CD14-positive monocyte (primary cell): Measurements from ENCODE around the gene YWHAQ. TPM values are rescaled to one million over a fixed set of nuclear protein-coding genes. Genes with fewer than 3 reads are reported as not detected.
A peak's percentile ranks its signal among the peaks of the same experiment; 100 is the strongest.

Experiments used
- DNase-seq, 3 donors: peaks; one replicate each; pipeline ENCODE4 v3.0.0-alpha.2; 2011 to 2022
- H2AFZ ChIP-seq: 2 replicates; pipeline ENCODE4 v1.6.0; 2012; ENCODE audit warnings: mild to moderate bottlenecking, low read depth, low read length, inconsistent platforms; ENCODE audit not compliant: insufficient read depth, poor library complexity, severe bottlenecking
- H3K27ac ChIP-seq, 2 donors: 1 replicate in 1 of 2; 2 replicates in 1 of 2; pipeline ENCODE4 v1.5.1; 2012 to 2013; ENCODE audit warnings: low read length in 2 of 2, control low read depth in 1 of 2, inconsistent platforms in 1 of 2, low read depth in 1 of 2, mild to moderate bottlenecking in 1 of 2
- H3K27me3 ChIP-seq, 2 donors: one replicate each; pipeline versions ENCODE4 v1.6.0 to v1.6.1; 2011 to 2013; ENCODE audit warnings: low read length in 2 of 2; ENCODE audit not compliant: control insufficient read depth in 2 of 2, insufficient read depth in 2 of 2
- H3K36me3 ChIP-seq, 2 donors: replicated peaks in 1 of 2; 1 replicate in 1 of 2; 2 replicates in 1 of 2; pipeline versions ENCODE4 v1.5.1 to v1.6.1; 2012 to 2013; ENCODE audit warnings: low read length in 2 of 2, control low read depth in 1 of 2, inconsistent platforms in 1 of 2, mild to moderate bottlenecking in 1 of 2; ENCODE audit not compliant: insufficient read depth in 2 of 2, control insufficient read depth in 1 of 2
- H3K4me1 ChIP-seq, 2 donors: 1 replicate in 1 of 2; 2 replicates in 1 of 2; pipeline versions ENCODE4 v1.5.1 to v1.6.1; 2012 to 2013; ENCODE audit warnings: low read length in 2 of 2, control low read depth in 1 of 2, inconsistent platforms in 1 of 2, mild to moderate bottlenecking in 1 of 2, moderate library complexity in 1 of 2; ENCODE audit not compliant: insufficient read depth in 2 of 2, control insufficient read depth in 1 of 2
- H3K4me2 ChIP-seq: replicated peaks from 2 replicates; pipeline ENCODE3; 2012; ENCODE audit warnings: low read length, moderate library complexity, mild to moderate bottlenecking; ENCODE audit not compliant: poor library complexity, severe bottlenecking; ENCODE audit errors: extremely low read depth
- H3K4me3 ChIP-seq, 3 experiments: fragments of 200-600 bp in 1 of 3; sonication (generic) in 1 of 3; replicated peaks in 1 of 3; 1 replicate in 2 of 3; 2 replicates in 1 of 3; pipeline ENCODE4 v1.5.1; 2011 to 2013; ENCODE audit warnings: low read length in 3 of 3, mild to moderate bottlenecking in 3 of 3, control low read depth in 2 of 3, low read depth in 2 of 3, inconsistent platforms in 1 of 3, moderate library complexity in 1 of 3
- H3K79me2 ChIP-seq: 2 replicates; pipeline ENCODE4 v1.6.0; 2012; ENCODE audit warnings: mild to moderate bottlenecking, control low read depth, inconsistent platforms, low read length, moderate library complexity; ENCODE audit not compliant: insufficient read depth
- H3K9ac ChIP-seq: 2 replicates; pipeline ENCODE4 v1.6.0; 2017; ENCODE audit warnings: low read length, mild to moderate bottlenecking; ENCODE audit not compliant: insufficient read depth, poor library complexity, severe bottlenecking
- H3K9me3 ChIP-seq, 2 donors: replicated peaks in 1 of 2; 1 replicate in 1 of 2; 2 replicates in 1 of 2; pipeline versions ENCODE4 v1.5.1 to v1.6.1; 2012 to 2013; ENCODE audit warnings: low read length in 2 of 2, control low read depth in 1 of 2; ENCODE audit not compliant: control insufficient read depth in 1 of 2, insufficient read depth in 1 of 2
- H4K20me1 ChIP-seq: 2 replicates; pipeline ENCODE4 v1.6.0; 2012; ENCODE audit warnings: mild to moderate bottlenecking, low read length, control low read depth, moderate library complexity; ENCODE audit not compliant: insufficient read depth
- H3K27ac Mint-ChIP-seq, 7 donors: one replicate each; pipeline ENCODE4 v1.8.0; 2020; ENCODE audit warnings: mild to moderate bottlenecking in 7 of 7, mixed read lengths in 7 of 7, moderate library complexity in 6 of 7, inconsistent platforms in 2 of 7
- H3K27me3 Mint-ChIP-seq, 3 donors: one replicate each; pipeline ENCODE4 v1.8.0; 2021 to 2022; ENCODE audit warnings: low read depth in 3 of 3, mild to moderate bottlenecking in 3 of 3, mixed read lengths in 3 of 3, moderate library complexity in 3 of 3, inconsistent platforms in 1 of 3
- H3K36me3 Mint-ChIP-seq, 2 donors: one replicate each; pipeline ENCODE4 v1.8.0; 2020; ENCODE audit warnings: mixed read lengths in 2 of 2, inconsistent platforms in 1 of 2, mild to moderate bottlenecking in 1 of 2
- H3K4me1 Mint-ChIP-seq: one replicate; pipeline ENCODE4 v1.8.0; 2020; ENCODE audit warnings: mild to moderate bottlenecking, mixed read lengths
- H3K4me3 Mint-ChIP-seq, 2 donors: one replicate each; pipeline ENCODE4 v1.8.0; 2020; ENCODE audit warnings: mild to moderate bottlenecking in 2 of 2, mixed read lengths in 2 of 2, moderate library complexity in 1 of 2
- H3K9me3 Mint-ChIP-seq, 7 donors: one replicate each; pipeline ENCODE4 v1.8.0; 2020 to 2022; ENCODE audit warnings: mixed read lengths in 7 of 7, mild to moderate bottlenecking in 6 of 7, moderate library complexity in 6 of 7, inconsistent platforms in 2 of 7
- CTCF ChIP-seq: fragments of 200-600 bp; IDR thresholded peaks from one replicate; pipeline ENCODE4 v1.8.0; 2022; ENCODE audit warnings: antibody characterized with exemption, mild to moderate bottlenecking
- WGBS: methylation state at CpG from one replicate; pipeline ENCODE4 v1.1.5; 2013; ENCODE audit warnings: missing lambda C conversion rate; ENCODE audit not compliant: insufficient coverage; 5-methylcytosine and 5-hydroxymethylcytosine counted together
- intact Hi-C, 2 donors: fragments of 100-400 bp; cut with micrococcal nuclease; formaldehyde crosslinking; loops; one replicate each; pipeline versions ENCODE4 v1.15.0 to v1.15.1; 2023
- polyA plus RNA-seq, 3 donors: library from polyadenylated mRNA; depleted of rRNA in 1 of 3; unstranded in 2 of 3; stranded (reverse) in 1 of 3; fragments of 300-500 nt in 2 of 3; fragments of >200 nt in 1 of 3; fragmentation: Illumina TruSeq in 2 of 3; gene quantifications; 1 replicate in 2 of 3; 2 replicates in 1 of 3; pipeline ENCODE4 v1.2.3, GENCODE V29; 2012 to 2021

Gene YWHAQ
- polyA plus RNA-seq, 3 donors = 60.9 to 173 (median 165) TPM

- H2AFZ ChIP-seq = no peak overlapping the region
- intact Hi-C loops = no loop called here
- 97% methylated on average over 3 of the region's 5 CpGs for WGBS
- H3K9me3 ChIP-seq = no peaks in the 10 kb centered on the region
- no peak overlapping the region for H3K4me3 Mint-ChIP-seq
- no peak overlapping the region for H3K4me3 ChIP-seq
- H3K4me2 ChIP-seq = no peak overlapping the region
- TF ChIP-seq CTCF = no peak
- no peak overlapping the region for H3K27ac ChIP-seq
- H3K9ac ChIP-seq = no peak overlapping the region
- H3K27me3 Mint-ChIP-seq = no peaks in the 10 kb centered on the region
- no peaks in the 10 kb centered on the region for H3K27me3 ChIP-seq
- H3K36me3 Mint-ChIP-seq = peaks cover 41 to 49% of the 10 kb centered on the region in 2 donors
- peaks cover 33 to 50% of the 10 kb centered on the region in 2 donors for H3K36me3 ChIP-seq
- no peaks in the 10 kb centered on the region for H3K4me1 ChIP-seq
- no peaks in the 10 kb centered on the region for H3K79me2 ChIP-seq
- H4K20me1 ChIP-seq = no peaks in the 10 kb centered on the region
- H3K27ac Mint-ChIP-seq = peak overlapping the region in 1 of 7 donors; percentile 1
- DNase-seq = no peak
- H3K4me1 Mint-ChIP-seq = no peaks in the 10 kb centered on the region
- no peaks in the 10 kb centered on the region for H3K9me3 Mint-ChIP-seq
Observed at GRCh38 chr2:9582624-9583023, 48.2 kb downstream of the YWHAQ start.

GRCh38 chr2:9578467-9579235 is 52.1 kb downstream of the YWHAQ start:
- Histone ChIP-seq H3K4me1 (no peaks in the 10 kb centered on the region), H3K4me3 (no peak overlapping the region), H3K36me3 (peaks cover 5 to 13% of the 10 kb centered on the region in 2 donors), H4K20me1 (no peaks in the 10 kb centered on the region), H3K79me2 (no peaks in the 10 kb centered on the region), H3K9me3 (no peaks in the 10 kb centered on the region), H3K27ac (no peak overlapping the region), H3K27me3 (no peaks in the 10 kb centered on the region), H3K9ac (no peak overlapping the region), H2AFZ (no peak overlapping the region), H3K4me2 (no peak overlapping the region)
- Mint-ChIP-seq H3K27ac (peak overlapping the region in 1 of 7 donors; percentile 23), H3K27me3 (peaks cover 0 to 1% (median 0%) of the 10 kb centered on the region in 3 donors), H3K36me3 (peaks cover 9 to 17% of the 10 kb centered on the region in 2 donors), H3K9me3 (no peaks in the 10 kb centered on the region), H3K4me1 (no peaks in the 10 kb centered on the region), H3K4me3 (no peak overlapping the region)
- intact Hi-C loops = no loop called here
- no peak for TF ChIP-seq CTCF
- whole genome bisulfite sequencing = 90% methylated on average over 7 of the region's 9 CpGs
- no peak for DNase-seq
